Osteocyte (in vitro differentiated cells): ENCODE data around the gene HMX3. TPM values are rescaled to one million over a fixed set of nuclear protein-coding genes. Genes with fewer than 3 reads are reported as not detected.

Experiments
- DNase-seq: peaks from one replicate; pipeline ENCODE4 v3.0.0; 2021; ENCODE audit warnings: mixed read lengths; ENCODE audit not compliant: unreplicated experiment; ENCODE audit errors: extremely low spot score
- H3K27ac Mint-ChIP-seq: one replicate; pipeline ENCODE4 v1.8.0; 2021; ENCODE audit warnings: mild to moderate bottlenecking, mixed read lengths; ENCODE audit not compliant: unreplicated experiment
- H3K27me3 Mint-ChIP-seq: one replicate; pipeline ENCODE4 v1.8.0; 2021; ENCODE audit warnings: mixed read lengths; ENCODE audit not compliant: unreplicated experiment
- H3K36me3 Mint-ChIP-seq: one replicate; pipeline ENCODE4 v1.8.0; 2021; ENCODE audit warnings: mixed read lengths; ENCODE audit not compliant: unreplicated experiment
- H3K4me1 Mint-ChIP-seq: one replicate; pipeline ENCODE4 v1.8.0; 2021; ENCODE audit warnings: mixed read lengths; ENCODE audit not compliant: unreplicated experiment
- H3K4me3 Mint-ChIP-seq: one replicate; pipeline ENCODE4 v1.8.0; 2021; ENCODE audit warnings: mild to moderate bottlenecking, moderate library complexity, mixed read lengths; ENCODE audit not compliant: unreplicated experiment
- H3K9me3 Mint-ChIP-seq: one replicate; pipeline ENCODE4 v1.8.0; 2021; ENCODE audit warnings: mixed read lengths; ENCODE audit not compliant: unreplicated experiment
- CTCF ChIP-seq: fragments of 200-600 bp; sonication (generic); IDR thresholded peaks from 2 replicates; pipeline ENCODE4 v1.5.0; 2021; ENCODE audit warnings: antibody characterized with exemption, mild to moderate bottlenecking, moderate library complexity
- total RNA-seq: library from RNA; stranded (reverse); gene quantifications from 2 replicates; pipeline ENCODE4 v1.2.1, GENCODE V29; 2021

HMX3 gene
- total RNA-seq, 1 donor from 2014 or later, result not detected

GRCh38 chr10:123136806-123137642 lies 1.3 kb downstream of the HMX3 start:
- H3K36me3 Mint-ChIP-seq, result peaks cover 2% of the 10 kb centered on the region
- peaks cover 79% of the 10 kb centered on the region for H3K27me3 Mint-ChIP-seq
- no peak for TF ChIP-seq CTCF
- DNase-seq, result peak; percentile 83
- H3K4me3 Mint-ChIP-seq, result peak overlapping the region; percentile 74
- H3K4me1 Mint-ChIP-seq, result peaks cover 41% of the 10 kb centered on the region
- no peak overlapping the region for H3K27ac Mint-ChIP-seq
- H3K9me3 Mint-ChIP-seq, result no peaks in the 10 kb centered on the region

- H3K9me3 Mint-ChIP-seq, result no peaks in the 10 kb centered on the region
- H3K27me3 Mint-ChIP-seq, result peaks cover 77% of the 10 kb centered on the region
- H3K4me1 Mint-ChIP-seq, result peaks cover 25% of the 10 kb centered on the region
- no peak overlapping the region for H3K4me3 Mint-ChIP-seq
- TF ChIP-seq CTCF, result no peak
- no peak overlapping the region for H3K27ac Mint-ChIP-seq
- no peak for DNase-seq
- H3K36me3 Mint-ChIP-seq, result peaks cover 2% of the 10 kb centered on the region
These were observed 3.4 kb downstream of the HMX3 start for GRCh38 chr10:123139165-123139520.

- no peak for DNase-seq
- peaks cover 2% of the 10 kb centered on the region for H3K36me3 Mint-ChIP-seq
- TF ChIP-seq CTCF, result no peak
- peaks cover 77% of the 10 kb centered on the region for H3K27me3 Mint-ChIP-seq
- no peak overlapping the region for H3K27ac Mint-ChIP-seq
- H3K4me3 Mint-ChIP-seq, result peak overlapping the region; percentile 10
- H3K9me3 Mint-ChIP-seq, result no peaks in the 10 kb centered on the region
- peaks cover 20% of the 10 kb centered on the region for H3K4me1 Mint-ChIP-seq
These were observed 3.9 kb downstream of the HMX3 start for GRCh38 chr10:123139521-123140163.

- TF ChIP-seq CTCF, result no peak
- no peaks in the 10 kb centered on the region for H3K9me3 Mint-ChIP-seq
- peaks cover 22% of the 10 kb centered on the region for H3K4me1 Mint-ChIP-seq
- H3K4me3 Mint-ChIP-seq, result no peak overlapping the region
- H3K27me3 Mint-ChIP-seq, result peaks cover 82% of the 10 kb centered on the region
- H3K36me3 Mint-ChIP-seq, result peaks cover 2% of the 10 kb centered on the region
- H3K27ac Mint-ChIP-seq, result no peak overlapping the region
- DNase-seq, result no peak
These were observed 4.6 kb downstream of the HMX3 start for GRCh38 chr10:123140164-123140982.
